ENCODE measurements around the gene FLACC1.

DNA sequence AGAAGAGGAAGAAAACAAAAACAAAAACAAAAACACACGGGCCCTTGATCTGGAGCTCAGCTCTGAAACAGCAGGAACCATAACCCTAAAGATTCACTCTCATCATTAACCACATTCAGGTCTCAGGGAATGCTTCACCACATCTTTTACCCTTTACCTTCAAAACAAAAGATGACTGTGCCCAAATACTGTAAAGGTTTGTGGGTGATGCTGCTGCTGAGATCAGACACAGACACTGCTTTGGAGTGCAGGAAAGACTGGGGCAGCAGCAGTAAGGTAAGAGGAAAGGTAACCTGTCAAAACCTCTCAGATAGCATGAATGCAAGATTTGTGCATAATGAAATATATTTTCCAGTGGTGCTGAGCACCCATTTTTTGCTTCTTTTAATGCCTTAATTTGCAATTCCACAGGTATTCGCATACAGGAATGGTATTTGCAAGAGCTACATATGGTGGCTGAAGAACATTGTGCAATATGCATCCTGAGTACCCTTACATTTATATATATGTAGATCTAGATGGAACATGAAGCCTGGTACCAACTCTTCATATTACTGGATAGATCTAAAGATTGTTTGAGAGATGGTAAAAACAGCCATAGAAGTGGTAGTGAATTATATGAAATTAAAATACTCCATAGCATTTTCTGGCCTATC is 4.1 kb upstream of the FLACC1 start:
- no peak for TF ChIP-seq EZH2 (IDR thresholded peaks at IDR 0.05; ENCODE audit: insufficient read depth, poor library complexity, severe bottlenecking)
- no peak for TF ChIP-seq EZH2phosphoT487 (IDR thresholded peaks at IDR 0.05; ENCODE audit: insufficient read depth, low read depth)
